ENCODE measurements around the gene OLFM2.

DNA sequence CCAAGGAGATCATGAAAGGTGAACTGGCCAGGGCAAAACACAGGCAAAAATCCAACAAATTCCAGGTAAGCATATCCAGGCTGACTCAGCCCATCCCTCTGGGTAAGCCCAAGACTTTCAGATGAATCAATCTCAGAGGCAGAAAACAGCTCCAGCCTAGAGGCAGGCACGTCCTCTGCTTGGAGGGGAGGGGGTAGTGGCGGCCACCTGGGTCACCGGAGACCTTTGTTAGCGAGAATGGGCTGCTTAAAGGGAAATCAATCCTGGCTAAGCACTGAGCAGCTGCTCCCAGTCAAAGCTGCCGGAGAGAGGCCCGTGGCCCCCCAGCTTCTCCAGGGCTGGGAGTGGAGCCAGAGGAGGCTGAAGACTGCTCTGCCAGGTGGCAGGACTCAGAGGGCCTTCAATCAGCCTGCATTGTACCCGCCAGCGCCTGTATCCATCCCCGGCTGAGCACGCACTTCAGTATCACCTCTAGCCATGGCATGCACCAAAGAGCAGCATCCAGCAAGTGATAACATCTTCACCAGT is 53.0 kb downstream of the OLFM2 start:
- TF ChIP-seq CTCF (IDR thresholded peaks at IDR 0.05) (no peak), POLR2A (IDR thresholded peaks at IDR 0.05) (no peak)
